HG03439 (cell line): ENCODE measurements around the gene MYO1B.

ENCODE experiments used
- ATAC-seq: cut with Tn5 transposase; IDR thresholded peaks from one replicate; pipeline ENCODE4 v1.9.1; 2021; ENCODE audit warnings: mild to moderate bottlenecking, moderate library complexity; ENCODE audit not compliant: unreplicated experiment

The MYO1B gene

GRCh38 chr2:191396794-191397193, 151.6 kb downstream of the MYO1B start:
- no peak for ATAC-seq

GRCh38 chr2:191399601-191400000, 154.4 kb downstream of the MYO1B start:
- ATAC-seq, result no peak

- ATAC-seq, result no peak
Observed at GRCh38 chr2:191401287-191401686, 156.1 kb downstream of the MYO1B start.

- ATAC-seq, result no peak
Observed at GRCh38 chr2:191402966-191403565, 157.9 kb downstream of the MYO1B start.

- no peak for ATAC-seq
Observed at GRCh38 chr2:191404568-191404991, 159.4 kb downstream of the MYO1B start.

- ATAC-seq, result no peak
Observed at GRCh38 chr2:191405546-191405945, 160.3 kb downstream of the MYO1B start.

GRCh38 chr2:191410646-191411436, 165.6 kb downstream of the MYO1B start:
- no peak for ATAC-seq

- ATAC-seq, result no peak
Observed at GRCh38 chr2:191411472-191411871, 166.3 kb downstream of the MYO1B start.

GRCh38 chr2:191412353-191412752, 167.1 kb downstream of the MYO1B start:
- ATAC-seq, result no peak

- ATAC-seq, result no peak
Observed at GRCh38 chr2:191415101-191415500, 169.9 kb downstream of the MYO1B start.

GRCh38 chr2:191415858-191416257, 170.7 kb downstream of the MYO1B start:
- ATAC-seq, result no peak

- ATAC-seq, result no peak
Observed at GRCh38 chr2:191417746-191418145, 172.5 kb downstream of the MYO1B start.

- no peak for ATAC-seq
Observed at GRCh38 chr2:191421950-191422349, 176.7 kb downstream of the MYO1B start.

- ATAC-seq, result no peak
Observed at GRCh38 chr2:191427031-191427430, 181.8 kb downstream of the MYO1B start.

GRCh38 chr2:191428141-191428540, 182.9 kb downstream of the MYO1B start:
- no peak for ATAC-seq

GRCh38 chr2:191430476-191430875, 185.3 kb downstream of the MYO1B start:
- ATAC-seq, result no peak

- ATAC-seq, result no peak
Observed at GRCh38 chr2:191432121-191432520, 186.9 kb downstream of the MYO1B start.

- no peak for ATAC-seq
Observed at GRCh38 chr2:191434072-191434471, 188.9 kb downstream of the MYO1B start.

- ATAC-seq, result no peak
Observed at GRCh38 chr2:191435141-191435540, 189.9 kb downstream of the MYO1B start.

GRCh38 chr2:191436368-191437055, 191.3 kb downstream of the MYO1B start:
- ATAC-seq, result no peak

GRCh38 chr2:191439481-191439880, 194.3 kb downstream of the MYO1B start:
- no peak for ATAC-seq
